CD4-positive, alpha-beta T cell treated with Interleukin-1 beta for 1 hour (primary cell): ENCODE results near the gene SCUBE1.

Source experiments
- DNase-seq, 2 donors: peaks; one replicate each; pipeline ENCODE4 v3.0.0-alpha.2; 2020 to 2022

The SCUBE1 gene

GRCh38 chr22:43233529-43233928 lies 109.6 kb downstream of the SCUBE1 start:
- DNase-seq = no peak

- no peak for DNase-seq
Measured at GRCh38 chr22:43232445-43232844, 110.7 kb downstream of the SCUBE1 start.

- DNase-seq = no peak
Measured at GRCh38 chr22:43231724-43232034, 111.5 kb downstream of the SCUBE1 start.

GRCh38 chr22:43230971-43231723 lies 112.0 kb downstream of the SCUBE1 start:
- peak; percentile 60 to 67 for DNase-seq

- DNase-seq = no peak
Measured at GRCh38 chr22:43230571-43230970, 112.6 kb downstream of the SCUBE1 start.

GRCh38 chr22:43228863-43229262 lies 114.3 kb downstream of the SCUBE1 start:
- no peak for DNase-seq

- peak in 1 of 2 donors; percentile 10 for DNase-seq
Measured at GRCh38 chr22:43228330-43228729, 114.8 kb downstream of the SCUBE1 start.

GRCh38 chr22:43227239-43227630 lies 115.9 kb downstream of the SCUBE1 start:
- no peak for DNase-seq

GRCh38 chr22:43226377-43227238 lies 116.6 kb downstream of the SCUBE1 start:
- no peak for DNase-seq

GRCh38 chr22:43225609-43226008 lies 117.6 kb downstream of the SCUBE1 start:
- DNase-seq = no peak

GRCh38 chr22:43222987-43223386 lies 120.2 kb downstream of the SCUBE1 start:
- no peak for DNase-seq

GRCh38 chr22:43222262-43222661 lies 120.9 kb downstream of the SCUBE1 start:
- DNase-seq = no peak

- DNase-seq = no peak
Measured at GRCh38 chr22:43220625-43221380, 122.4 kb downstream of the SCUBE1 start.

GRCh38 chr22:43218786-43219185 lies 124.4 kb downstream of the SCUBE1 start:
- no peak for DNase-seq

GRCh38 chr22:43217285-43218030 lies 125.7 kb downstream of the SCUBE1 start:
- no peak for DNase-seq

GRCh38 chr22:43216738-43217137 lies 126.4 kb downstream of the SCUBE1 start:
- no peak for DNase-seq

GRCh38 chr22:43213962-43214361 lies 129.2 kb downstream of the SCUBE1 start:
- DNase-seq = no peak

GRCh38 chr22:43213051-43213450 lies 130.1 kb downstream of the SCUBE1 start:
- DNase-seq = no peak

- no peak for DNase-seq
Measured at GRCh38 chr22:43212434-43212952, 130.7 kb downstream of the SCUBE1 start.

GRCh38 chr22:43211941-43212433 lies 131.2 kb downstream of the SCUBE1 start:
- DNase-seq = no peak

GRCh38 chr22:43210631-43211515 lies 132.3 kb downstream of the SCUBE1 start:
- no peak for DNase-seq
